Ammon's horn (tissue), 1 donor: ENCODE results near the gene DGKG.

Experiments used
- DNase-seq: peaks from one replicate; pipeline ENCODE4 v3.0.0-alpha.2; 2016; ENCODE audit warnings: low spot score

Gene DGKG

GRCh38 chr3:186210852-186211500, 151.1 kb downstream of the DGKG start:
- DNase-seq: no peak

DNA sequence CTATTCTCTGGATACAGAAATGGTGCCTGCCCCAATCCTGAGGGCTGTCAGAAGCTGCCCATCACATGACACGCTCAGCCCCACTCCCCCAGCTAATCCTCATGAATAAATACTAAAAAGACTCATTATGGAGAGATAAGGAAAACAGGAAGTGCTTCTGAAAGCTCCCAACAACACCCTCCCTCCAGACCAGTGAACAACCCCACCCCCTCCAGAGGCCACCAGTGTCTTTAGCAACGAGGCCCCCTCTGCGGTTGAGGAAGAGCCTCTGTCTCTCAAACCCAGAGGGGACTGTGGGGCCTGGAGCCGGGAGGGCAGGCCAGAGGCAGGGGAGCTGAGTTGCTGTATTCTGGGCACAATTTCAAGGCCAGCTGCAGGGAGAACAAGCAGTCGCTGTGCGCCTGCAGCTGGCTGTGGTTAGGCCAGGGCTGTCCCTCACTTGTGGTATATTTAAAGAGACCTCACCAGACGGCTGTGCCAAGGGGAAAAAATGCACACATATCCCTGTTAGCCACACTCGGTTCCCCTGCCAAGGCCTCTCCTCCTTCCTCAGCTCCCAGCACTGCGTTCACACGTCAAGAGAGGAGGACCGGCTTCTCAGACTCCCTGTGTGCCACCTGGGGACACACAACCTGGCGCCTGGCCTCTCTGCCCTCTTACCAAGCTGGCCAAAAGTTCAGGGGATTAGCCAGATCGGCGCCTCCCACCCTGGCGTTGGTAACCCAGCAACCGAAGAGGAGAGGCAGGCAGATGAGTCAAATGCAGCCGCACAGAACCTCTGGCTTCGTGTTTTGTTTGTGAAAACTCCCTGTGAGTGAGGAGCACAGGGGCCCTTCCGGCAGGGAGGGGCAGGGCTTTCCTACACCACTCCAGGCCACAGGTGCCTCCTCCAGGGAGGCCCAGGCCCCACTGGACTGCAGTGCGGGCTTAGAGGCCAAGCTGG, 152.0 kb downstream of the DGKG start:
- DNase-seq: peak; percentile 98

GRCh38 chr3:186208296-186208989, 153.6 kb downstream of the DGKG start:
- no peak for DNase-seq

DNA sequence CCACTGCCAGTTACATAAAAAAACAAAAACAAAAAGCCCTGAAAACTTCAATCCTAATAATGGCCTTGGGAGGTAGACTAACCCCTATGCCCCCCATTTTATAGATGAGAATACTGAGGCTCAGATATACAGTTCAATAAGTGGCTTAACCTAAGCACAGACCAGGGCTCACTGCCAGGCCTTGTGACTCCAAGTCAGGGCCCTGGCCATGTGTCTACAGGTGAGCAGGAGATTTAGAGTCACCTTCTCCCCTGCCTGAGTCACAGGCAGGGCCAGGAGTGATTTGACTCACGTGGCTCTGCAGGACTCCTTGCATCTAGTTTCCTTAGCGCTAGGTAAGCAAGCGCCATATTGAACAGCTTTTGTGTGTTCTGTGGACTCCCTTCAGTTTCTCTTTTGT, 154.5 kb downstream of the DGKG start:
- DNase-seq: no peak

DNA sequence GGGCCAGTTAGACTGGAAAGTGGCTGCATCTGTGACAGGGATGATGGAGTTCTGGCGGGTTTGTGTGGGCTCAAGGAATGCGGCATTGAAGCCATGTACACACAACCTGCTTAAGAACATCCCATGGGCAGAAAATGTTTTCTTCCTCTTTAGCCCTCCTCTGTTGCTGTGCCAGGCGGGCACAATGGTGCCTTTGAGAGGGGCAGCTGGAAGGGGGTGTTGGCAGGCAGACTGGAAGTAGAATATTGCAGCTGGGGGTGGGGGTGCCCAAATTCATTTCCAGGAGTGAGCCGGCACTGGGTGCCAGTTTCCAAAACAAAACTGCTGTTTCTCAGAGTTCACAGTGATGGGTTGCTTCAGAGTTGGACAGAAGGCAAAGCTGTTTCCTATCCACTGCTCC, 161.3 kb downstream of the DGKG start:
- DNase-seq: peak; percentile 92

DNA sequence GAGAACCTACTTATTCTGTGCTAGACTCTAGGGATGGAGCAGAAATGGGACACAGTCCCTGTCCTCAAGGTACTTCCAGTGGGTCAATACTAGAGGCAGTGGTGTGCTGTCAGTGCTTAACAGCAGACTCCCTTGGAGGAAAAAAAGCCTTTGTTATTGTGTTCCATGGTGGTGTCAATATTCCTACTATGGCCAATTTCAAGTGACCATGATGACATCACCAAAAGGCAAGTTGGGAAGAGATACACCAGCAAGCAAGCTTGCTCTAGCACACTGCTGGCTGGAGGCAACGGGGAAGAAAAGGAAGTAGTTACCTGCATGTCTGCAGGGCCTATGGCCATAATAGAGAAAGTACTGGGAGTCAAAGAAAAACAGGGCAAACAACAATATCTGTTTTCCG, 163.6 kb downstream of the DGKG start:
- no peak for DNase-seq

DNA sequence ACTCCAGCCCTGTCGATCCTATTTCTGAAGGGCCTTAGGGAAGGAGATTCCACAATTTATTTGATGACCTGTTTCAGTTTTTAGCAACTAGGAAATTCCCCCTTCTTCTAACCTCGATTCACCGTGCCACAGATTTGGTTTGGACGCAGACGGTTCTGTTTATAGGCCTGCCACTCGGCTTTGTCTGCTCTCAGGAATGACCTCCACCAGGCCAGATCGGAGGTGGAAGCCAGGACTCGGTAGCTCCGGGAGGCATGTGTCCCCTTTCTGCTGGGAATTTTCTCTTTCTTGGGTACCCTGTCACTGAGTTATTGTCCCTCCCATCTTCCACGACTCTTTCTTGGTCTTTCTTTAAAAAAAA, 167.6 kb downstream of the DGKG start:
- no peak for DNase-seq

GRCh38 chr3:186193534-186194450, 168.2 kb downstream of the DGKG start:
- no peak for DNase-seq

GRCh38 chr3:186192823-186193222, 169.2 kb downstream of the DGKG start:
- DNase-seq: no peak

DNA sequence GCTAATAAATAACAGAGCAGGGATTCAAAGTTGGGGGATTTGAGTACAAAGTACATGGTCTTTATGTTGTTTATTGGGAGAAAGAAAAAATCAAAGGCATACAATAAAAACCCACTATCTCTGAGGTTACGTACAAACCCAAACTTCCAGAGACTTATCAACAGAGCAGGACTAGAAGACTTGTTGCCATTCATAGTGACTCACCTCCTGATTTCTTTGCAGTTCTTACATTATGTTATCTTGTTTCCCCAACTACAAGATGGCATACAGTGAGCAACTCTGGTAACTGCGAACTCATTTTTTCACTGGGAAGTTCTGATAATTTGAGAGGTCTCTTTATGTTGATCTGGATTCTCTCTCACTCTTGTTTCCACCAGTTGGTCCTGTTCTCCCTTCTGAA, 172.5 kb downstream of the DGKG start:
- DNase-seq: no peak

- no peak for DNase-seq
These were observed 174.4 kb downstream of the DGKG start for GRCh38 chr3:186187401-186188275.

- DNase-seq: peak; percentile 66
These were observed 176.7 kb downstream of the DGKG start for GRCh38 chr3:186185194-186185787.

DNA sequence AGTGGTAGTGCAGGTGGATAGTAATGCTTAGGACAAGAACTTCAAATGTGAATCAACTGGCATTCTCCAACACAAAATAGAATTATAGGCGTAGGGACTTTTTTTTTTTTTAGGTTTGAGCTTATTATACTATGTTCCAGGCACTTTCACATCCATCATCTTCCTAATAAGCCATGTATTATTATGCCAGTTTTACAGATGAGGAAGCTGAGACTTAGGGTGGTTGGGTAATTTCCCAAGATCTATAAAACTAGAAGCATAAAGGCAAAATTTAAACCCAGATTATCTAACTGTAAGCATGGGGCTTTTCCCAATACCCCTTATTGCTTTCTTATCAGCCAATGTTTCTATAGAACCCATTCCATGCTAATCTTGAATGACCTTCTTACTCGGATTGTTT, 178.0 kb downstream of the DGKG start:
- no peak for DNase-seq

DNA sequence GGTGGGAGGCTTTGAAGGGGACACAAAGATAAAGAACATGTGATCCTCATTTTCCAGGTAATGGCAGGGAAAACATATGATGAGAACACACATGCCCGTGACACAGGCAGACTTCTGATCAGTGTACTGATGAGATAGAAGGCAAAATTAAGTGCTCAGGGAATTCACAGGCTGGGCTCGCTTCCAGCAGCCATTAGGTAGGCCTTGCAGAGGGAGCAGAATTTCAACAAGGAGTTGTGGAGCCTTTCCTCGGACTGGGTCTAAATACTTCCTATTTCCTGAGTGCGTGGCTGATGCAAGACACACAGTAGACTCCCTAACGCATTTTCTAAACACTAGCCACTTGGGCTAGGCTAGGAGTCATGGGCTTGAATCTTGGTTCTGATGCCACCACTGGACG, 179.2 kb downstream of the DGKG start:
- DNase-seq: no peak

DNA sequence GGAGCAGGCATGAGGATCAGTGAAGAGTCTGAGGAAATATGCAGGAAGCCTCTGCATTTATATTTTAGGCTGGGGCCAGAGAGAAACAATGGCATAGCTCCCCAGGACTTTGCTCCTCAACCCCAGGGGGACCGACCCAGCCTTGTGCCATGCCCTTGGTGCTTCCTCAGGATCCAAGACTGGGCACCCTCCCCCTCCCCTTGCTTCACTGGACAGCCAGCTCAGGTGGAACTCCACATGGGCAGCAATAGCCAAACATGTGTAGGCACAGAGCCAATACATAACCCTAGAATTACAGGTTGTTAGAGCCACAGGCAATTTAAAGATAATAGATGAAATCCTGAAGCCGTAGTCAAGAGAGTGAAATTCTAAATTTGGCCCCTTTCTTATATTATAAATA, 180.1 kb downstream of the DGKG start:
- no peak for DNase-seq

DNA sequence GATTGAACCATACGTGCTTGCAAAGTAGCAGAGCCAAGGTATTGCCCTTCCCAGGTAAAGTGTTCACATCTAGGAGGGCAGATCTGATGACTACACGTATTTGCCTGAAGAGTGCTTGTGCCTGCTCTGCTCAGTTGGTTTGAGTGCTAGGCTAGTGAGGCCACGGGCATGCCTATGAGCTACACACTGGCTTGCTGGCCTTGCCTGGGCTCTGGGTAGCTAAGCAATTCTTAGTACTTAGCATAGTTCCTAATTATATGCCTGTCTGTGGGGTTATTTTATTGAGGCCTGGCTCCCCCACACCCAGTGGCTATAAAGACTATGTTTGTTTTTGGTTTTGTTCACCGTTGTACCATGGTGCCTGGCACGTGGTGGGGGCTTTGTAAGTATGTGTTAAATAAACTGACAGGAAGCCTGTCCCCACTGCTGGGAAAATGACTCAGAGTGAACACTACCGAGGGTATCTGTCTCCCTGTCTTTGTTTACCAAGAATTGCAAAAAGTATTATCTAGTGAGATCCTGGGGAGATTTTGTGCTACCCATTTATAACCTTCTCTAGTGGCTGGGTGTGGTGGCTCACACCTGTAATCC, 181.0 kb downstream of the DGKG start:
- no peak for DNase-seq

DNA sequence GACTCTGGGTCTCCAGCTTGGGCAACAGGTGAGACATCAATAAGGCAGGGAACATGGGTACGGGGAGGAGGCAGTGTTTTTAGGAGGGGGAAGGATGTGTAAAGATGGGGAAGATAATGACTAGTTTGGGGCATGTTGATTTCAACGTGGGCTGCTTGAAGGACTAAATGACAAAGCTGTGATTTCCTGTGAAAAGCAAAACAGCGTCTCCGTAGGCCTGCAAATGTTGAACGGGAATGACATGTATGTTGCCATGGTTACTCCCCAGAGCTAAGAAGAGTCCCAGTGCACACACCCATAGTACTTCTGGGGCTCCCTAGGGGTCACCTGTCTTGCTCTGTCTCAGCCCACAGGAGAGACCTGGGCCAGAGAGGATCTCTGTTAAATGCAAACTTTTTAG, 181.9 kb downstream of the DGKG start:
- DNase-seq: no peak

- DNase-seq: no peak
These were observed 183.6 kb downstream of the DGKG start for GRCh38 chr3:186178412-186178811.

- DNase-seq: no peak
These were observed 185.6 kb downstream of the DGKG start for GRCh38 chr3:186176373-186176990.
